HL-60/S4 treated with retinoic acid at 250 ng/mL for 4 days and 3 days (cell line): ENCODE measurements around the gene MARCHF9.
"Not testable (repeated sequence)": the region's sequence is repeated elsewhere in the genome, so short reads cannot be mapped to it uniquely, and the experiment has no call there.

Experiments
- in situ Hi-C: fragments of 300-500 bp; cut with MboI; formaldehyde crosslinking; loops from 2 replicates; pipeline ENCODE4 v1.7.0; 2022; ENCODE audit warnings: low sequenced_read_pairs

Gene MARCHF9

DNA sequence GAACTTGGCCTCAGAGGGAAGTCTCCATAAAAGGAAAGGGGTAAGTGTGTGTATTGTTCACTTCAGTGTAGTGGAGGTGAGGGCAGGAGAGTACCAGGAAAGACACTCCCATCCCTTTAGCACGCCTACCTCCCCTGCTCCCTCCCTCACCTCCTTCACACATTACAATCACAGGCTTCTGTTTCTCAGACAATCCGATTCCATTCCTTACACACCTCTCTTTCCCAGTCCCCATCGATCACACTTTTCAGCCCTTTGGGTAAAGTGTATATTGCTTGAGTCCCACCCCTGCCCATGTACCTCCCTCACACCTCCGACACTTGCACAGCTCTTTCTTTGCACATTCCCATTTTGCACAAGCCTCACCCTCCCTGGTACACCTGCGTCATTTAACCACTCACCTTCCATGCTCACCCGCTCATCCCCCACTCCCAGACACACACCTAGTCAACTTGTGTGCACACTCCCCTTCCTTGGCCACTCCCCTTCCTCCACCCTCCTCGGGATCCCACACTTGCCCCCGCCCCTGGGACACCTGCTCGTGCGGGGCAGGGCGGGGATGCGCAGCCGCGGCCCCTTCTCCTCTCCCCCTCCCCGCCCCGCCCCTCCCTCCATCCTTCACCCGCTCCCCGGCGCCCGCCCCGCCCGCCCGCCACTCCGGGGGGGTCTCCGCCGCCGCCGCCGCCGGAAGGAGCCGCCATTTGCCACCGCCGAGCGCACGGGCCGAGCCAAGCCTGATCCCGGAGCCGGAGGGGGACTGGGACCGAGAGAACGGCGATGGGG lies at the start of gene MARCHF9:
Gene MARCHF9 (plus strand): TSS at position 693 of the 783 bp plus-strand sequence. CDS start 426 bp downstream, outside the sequence.
- in situ Hi-C loops: no loop called here

GRCh38 chr12:57707250-57707649 lies 47.7 kb upstream of the MARCHF9 start:
- in situ Hi-C loops: no loop called here

- in situ Hi-C loops: no loop called here
These were observed 46.6 kb upstream of the MARCHF9 start for GRCh38 chr12:57708296-57708695.

GRCh38 chr12:57712701-57713100 lies 42.2 kb upstream of the MARCHF9 start:
- in situ Hi-C loops: no loop called here

DNA sequence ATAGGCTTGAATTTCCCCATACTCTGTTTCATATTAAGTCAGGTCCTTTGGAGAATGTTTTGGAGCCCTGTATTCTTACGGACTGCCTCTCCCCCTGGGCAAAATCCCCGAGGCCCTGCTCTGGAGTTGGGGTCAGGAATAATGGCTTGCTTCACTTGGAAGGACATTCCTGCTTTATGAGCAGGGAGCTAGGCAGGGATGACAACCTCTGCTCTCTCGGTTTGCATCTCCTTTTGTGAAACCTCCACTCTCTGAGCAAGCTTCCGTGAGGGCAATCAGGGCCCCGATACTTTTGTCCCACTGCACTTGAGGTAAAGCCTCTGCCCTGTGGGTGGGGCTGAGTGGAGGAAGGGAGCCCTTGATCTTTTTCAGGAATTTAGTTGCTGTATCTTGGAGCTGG lies 41.7 kb upstream of the MARCHF9 start:
- in situ Hi-C loops: no loop called here

- in situ Hi-C loops: not testable (repeated sequence)
These were observed 39.7 kb upstream of the MARCHF9 start for GRCh38 chr12:57715036-57715748.

DNA sequence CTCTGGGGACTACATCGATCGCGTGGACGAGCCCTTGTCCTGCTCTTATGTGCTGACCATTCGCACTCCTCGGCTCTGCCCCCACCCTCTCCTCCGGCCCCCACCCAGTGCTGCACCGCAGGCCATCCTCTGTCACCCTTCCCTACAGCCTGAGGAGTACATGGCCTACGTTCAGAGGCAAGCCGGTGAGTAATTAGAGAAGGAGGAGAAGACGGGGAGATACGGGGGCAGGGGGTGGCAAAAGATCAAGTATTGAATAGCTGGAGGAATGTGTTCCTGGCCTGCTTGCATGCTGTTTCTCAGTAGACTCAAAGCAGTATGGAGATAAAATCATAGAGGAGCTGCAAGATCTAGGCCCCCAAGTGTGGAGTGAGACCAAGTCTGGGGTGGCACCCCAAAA lies 39.1 kb upstream of the MARCHF9 start:
- in situ Hi-C loops: no loop called here

- in situ Hi-C loops: no loop called here
These were observed 38.6 kb upstream of the MARCHF9 start for GRCh38 chr12:57716305-57716704.

- in situ Hi-C loops: no loop called here
These were observed 37.8 kb upstream of the MARCHF9 start for GRCh38 chr12:57717131-57717530.

DNA sequence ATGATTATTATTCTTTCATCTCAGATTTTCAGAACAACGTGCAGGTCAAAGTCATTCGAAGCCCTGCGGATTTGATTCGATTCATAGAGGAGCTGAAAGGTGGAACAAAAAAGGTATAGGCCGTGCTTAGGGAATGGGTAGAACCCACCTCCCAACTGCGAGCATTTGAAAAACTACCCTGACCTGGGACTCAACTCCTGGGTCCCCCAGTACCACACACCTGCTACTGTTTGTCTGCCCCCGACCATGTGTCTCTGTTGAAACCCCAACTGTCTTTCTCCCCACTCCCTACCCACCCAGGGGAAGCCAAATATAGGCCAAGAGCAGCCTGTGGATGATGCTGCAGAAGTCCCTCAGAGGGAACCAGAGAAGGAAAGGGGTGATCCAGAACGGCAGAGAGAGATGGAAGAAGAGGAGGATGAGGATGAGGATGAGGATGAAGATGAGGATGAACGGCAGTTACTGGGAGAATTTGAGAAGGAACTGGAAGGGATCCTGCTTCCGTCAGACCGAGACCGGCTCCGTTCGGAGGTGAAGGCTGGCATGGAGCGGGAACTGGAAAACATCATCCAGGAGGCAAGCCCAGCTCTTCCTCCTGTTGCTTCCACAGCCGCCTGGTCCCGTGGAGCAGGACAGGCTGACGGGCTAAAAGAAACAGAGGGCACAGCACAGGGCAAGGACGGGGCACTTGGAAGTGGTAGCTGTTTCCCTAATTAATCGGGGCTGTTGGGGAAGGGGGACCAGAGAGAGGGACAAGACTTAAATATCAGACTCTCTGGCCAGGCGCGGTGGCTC lies 36.9 kb upstream of the MARCHF9 start:
- in situ Hi-C loops: no loop called here

- in situ Hi-C loops: no loop called here
These were observed 36.0 kb upstream of the MARCHF9 start for GRCh38 chr12:57718641-57719528.

DNA sequence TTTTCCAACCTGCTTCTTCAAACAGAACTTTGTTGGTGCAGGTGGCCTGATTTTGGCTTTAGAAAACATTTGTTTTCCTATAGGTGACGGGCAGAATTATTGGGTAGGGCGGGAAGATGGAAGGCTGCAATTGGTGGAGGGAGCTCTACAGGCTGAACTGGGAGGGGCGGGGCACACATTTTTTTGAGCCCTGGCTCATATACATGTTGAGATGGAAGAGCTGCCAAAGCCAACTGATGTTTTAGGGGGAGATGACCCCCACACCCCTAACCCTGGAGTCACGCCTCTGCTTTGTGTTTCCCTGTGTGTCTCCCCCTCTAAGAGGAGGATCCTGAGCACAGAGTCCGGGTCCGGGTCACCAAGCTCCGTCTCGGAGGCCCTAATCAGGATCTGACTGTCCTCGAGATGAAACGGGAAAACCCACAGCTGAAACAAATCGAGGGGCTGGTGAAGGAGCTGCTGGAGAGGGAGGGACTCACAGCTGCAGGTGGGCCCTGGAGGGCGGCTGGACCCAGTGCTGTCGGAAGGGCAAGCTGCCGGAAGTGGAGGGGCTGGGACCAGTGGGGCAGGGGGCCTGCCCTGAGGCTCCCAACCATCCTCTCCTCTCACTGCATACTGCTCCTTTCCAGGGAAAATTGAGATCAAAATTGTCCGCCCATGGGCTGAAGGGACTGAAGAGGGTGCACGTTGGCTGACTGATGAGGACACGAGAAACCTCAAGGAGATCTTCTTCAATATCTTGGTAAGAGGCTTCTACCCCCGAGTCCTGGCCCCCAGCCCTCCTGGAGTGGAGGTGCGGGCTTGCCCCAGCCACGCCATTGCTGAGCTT lies 34.9 kb upstream of the MARCHF9 start:
- in situ Hi-C loops: no loop called here

DNA sequence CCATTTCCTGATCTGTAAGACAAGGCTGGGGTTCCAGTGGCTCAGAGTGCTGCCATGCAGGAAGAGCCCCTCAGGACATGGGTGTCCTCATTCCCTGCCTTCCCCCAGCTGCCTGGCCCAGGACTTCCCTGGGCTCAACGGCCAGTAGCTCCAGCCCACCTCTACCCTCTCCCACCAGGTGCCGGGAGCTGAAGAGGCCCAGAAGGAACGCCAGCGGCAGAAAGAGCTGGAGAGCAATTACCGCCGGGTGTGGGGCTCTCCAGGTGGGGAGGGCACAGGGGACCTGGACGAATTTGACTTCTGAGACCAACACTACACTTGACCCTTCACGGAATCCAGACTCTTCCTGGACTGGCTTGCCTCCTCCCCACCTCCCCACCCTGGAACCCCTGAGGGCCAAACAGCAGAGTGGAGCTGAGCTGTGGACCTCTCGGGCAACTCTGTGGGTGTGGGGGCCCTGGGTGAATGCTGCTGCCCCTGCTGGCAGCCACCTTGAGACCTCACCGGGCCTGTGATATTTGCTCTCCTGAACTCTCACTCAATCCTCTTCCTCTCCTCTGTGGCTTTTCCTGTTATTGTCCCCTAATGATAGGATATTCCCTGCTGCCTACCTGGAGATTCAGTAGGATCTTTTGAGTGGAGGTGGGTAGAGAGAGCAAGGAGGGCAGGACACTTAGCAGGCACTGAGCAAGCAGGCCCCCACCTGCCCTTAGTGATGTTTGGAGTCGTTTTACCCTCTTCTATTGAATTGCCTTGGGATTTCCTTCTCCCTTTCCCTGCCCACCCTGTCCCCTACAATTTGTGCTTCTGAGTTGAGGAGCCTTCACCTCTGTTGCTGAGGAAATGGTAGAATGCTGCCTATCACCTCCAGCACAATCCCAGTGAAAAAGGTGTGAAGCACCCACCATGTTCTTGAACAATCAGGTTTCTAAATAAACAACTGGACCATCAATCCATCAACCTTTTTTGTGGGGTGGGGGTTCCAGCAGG lies 34.0 kb upstream of the MARCHF9 start:
- in situ Hi-C loops: no loop called here

DNA sequence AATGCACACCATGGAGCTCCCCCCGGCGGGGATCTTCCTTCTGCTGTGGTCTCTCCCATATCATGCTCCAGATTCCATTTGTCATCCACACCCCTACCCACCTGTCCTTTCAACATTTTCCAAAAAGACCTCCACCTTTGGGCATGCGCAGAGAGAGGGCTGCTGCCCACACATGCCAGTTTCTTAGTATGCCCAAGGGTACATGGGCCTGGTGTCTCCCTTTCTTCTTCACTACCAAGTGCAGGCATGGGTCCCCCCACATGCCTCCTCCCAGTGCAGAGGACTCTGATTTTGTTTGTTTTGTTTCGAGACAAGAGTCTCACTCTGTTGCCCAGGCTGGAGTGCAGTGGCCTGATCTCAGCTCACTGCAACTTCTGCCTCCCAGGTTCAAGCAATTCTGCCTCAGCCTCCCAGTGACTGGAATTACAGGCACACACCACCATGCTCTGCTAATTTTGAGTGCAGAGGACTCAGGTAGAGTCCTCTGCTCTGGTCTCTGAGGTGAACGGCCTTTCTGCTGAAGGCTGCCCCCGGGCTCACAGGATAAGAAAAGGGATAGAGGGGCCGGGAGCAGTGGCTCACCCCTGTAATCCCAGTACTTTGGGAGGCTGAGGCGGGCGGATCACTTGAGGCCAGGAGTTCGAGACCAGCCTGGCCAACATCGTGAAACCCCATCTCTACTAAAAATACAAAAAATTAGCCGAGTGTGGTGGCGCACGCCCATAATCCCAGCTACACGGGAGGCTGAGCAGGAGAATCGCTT lies 32.9 kb upstream of the MARCHF9 start:
- in situ Hi-C loops: not testable (repeated sequence)

- in situ Hi-C loops: no loop called here
These were observed 31.9 kb upstream of the MARCHF9 start for GRCh38 chr12:57722716-57723629.

- in situ Hi-C loops: no loop called here
These were observed 31.3 kb upstream of the MARCHF9 start for GRCh38 chr12:57723630-57723962.
